ENCODE data around the gene CDH23. TPM values are rescaled to one million over a fixed set of nuclear protein-coding genes. Genes with fewer than 3 reads are reported as not detected.

Gene CDH23
- polyA plus RNA-seq, 5 donors, result 2.3 to 3.6 (median 3.1) TPM

GRCh38 chr10:71636588-71636987 is 239.9 kb downstream of the CDH23 start:
- DNase-seq, result no peak

DNA sequence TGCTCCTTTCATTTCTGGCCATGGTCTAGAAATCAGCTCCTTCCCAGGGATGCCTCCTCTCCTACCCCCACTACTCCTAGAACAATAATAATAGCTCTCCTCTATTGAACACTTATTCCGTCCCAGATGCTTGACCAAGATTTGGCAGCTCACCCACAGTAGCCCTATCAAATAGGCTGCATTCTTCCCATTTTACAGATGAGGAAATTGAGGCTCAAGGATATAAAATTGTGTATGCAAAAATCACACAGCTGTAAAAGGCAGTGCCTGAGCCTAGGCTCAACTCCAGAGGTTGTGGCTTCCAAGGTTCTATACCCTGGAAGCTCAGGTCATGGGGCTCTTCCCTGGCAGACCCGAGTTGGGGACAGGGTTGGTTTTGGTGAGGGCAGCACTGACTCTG is 240.6 kb downstream of the CDH23 start:
- DNase-seq, result no peak

DNA sequence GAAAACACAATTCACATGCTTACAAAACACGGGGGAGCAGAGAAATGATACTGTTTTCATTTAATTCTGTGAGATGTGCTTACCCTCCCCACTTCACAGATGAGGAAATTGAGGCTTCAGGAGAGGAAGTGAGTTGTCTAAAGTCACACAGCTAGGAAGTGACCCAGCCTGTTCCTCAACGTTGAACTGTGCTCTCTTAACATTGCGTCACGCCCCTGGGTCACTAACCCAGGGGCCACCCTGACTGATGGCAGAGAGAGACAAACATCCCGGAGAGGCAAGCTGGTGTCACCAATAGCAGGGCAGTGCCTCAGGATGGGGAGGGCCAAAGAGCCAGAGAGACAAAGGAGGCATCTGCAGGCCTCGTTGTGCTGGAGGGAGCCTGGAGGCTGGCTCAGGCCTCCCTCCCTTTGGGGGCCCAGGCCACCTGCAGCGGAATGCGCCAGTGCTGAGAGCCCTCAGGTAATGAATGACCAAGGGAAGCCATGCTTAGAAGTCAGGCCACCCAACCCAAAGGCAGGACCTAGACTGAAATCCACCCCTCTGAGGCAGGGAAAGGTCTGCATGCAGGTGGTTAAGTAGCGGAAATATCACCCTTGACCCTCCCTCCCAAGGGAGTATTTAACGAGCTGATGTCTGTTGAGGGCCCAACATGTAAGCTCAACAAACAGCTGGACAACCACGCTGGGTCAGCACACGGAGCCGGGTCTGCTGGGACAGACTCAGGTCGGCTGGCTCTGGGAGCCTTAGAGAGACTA is 241.5 kb downstream of the CDH23 start:
- DNase-seq, result no peak

GRCh38 chr10:71638822-71639719 is 242.4 kb downstream of the CDH23 start:
- DNase-seq, result no peak

DNA sequence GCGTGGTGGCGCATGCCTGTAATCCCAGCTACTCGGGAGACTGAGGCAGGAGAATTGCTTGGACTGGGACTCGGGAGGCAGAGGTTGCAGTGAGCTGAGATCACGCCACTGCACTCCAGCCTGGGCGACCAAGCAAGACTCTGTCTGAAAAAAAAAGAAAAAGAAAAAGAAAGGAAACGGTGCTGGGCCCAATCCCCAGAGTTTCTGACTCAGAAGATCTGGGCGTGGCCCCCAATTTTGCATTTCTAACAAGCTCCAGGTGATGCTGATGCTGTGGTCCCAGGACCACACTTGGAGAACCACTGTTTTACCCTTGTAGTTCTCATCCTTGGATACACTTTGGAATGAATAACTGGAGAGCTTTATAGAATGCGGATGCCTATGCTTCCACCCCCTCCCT is 243.9 kb downstream of the CDH23 start:
- DNase-seq, result no peak

- DNase-seq, result no peak
Observed at GRCh38 chr10:71641449-71641848, 244.7 kb downstream of the CDH23 start.

DNA sequence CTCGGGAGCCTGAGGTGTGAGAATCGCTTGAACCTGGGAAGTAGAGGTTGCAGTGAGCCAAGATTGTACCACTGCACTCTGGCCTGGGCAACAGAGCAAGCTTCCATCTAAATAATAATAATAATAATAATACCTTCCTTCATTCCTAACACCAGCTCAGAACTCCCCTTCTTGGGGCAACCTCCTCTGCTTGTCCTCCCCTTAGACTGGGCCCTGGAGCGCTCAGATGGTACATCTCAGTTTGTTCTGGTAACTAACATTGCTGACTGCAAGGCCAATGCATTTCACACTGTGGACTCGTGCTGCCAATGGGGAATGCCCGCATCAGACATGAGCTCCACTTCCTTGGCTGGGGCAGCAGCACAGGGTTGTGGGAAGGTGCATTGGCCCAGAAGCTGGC is 245.3 kb downstream of the CDH23 start:
- no peak for DNase-seq

DNA sequence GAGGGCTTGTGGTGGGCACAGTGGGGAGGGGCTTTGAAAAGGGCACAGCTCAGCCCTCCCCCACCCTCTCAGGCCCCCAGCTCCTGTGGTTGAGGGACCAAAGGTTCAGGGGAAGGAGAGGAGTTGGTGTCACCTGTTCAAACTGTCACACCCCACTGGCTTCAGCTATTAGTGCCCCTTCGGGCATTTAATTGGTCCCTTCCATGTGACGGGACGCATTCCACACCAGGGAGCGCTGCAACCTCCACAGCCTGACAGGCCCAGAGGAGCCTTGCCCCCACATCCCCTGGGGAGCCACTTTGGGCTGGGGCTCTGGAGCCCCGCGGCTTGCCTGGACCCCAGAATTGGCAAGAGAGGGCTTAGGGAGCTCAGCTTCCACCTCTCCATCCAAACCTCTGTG is 247.2 kb downstream of the CDH23 start:
- DNase-seq, result no peak

GRCh38 chr10:71644307-71645180 is 247.8 kb downstream of the CDH23 start:
- DNase-seq, result no peak

- no peak for DNase-seq
Observed at GRCh38 chr10:71645185-71645584, 248.5 kb downstream of the CDH23 start.

DNA sequence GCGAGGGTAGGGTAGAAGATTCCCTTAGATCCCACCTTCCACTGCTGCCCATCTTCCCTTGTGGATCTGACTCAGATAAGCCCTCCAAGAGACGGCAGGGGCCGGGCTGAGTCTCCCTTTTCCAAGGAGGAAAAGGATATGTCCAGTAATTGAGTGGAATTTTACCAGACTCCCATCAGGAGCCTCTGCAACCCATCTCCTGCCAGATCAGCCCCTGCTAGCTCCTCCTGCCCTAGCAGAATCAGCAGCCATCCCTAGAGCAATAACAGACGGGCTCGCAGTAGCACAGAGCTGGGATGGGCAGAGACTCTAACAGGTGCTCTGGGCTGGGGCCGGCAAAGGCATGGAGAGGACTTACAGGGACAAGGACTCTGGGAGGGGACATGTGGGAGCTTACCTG is 249.3 kb downstream of the CDH23 start:
- DNase-seq, result no peak

GRCh38 chr10:71646592-71647292 is 250.0 kb downstream of the CDH23 start:
- no peak for DNase-seq

- DNase-seq, result no peak
Observed at GRCh38 chr10:71647526-71648253, 251.0 kb downstream of the CDH23 start.

DNA sequence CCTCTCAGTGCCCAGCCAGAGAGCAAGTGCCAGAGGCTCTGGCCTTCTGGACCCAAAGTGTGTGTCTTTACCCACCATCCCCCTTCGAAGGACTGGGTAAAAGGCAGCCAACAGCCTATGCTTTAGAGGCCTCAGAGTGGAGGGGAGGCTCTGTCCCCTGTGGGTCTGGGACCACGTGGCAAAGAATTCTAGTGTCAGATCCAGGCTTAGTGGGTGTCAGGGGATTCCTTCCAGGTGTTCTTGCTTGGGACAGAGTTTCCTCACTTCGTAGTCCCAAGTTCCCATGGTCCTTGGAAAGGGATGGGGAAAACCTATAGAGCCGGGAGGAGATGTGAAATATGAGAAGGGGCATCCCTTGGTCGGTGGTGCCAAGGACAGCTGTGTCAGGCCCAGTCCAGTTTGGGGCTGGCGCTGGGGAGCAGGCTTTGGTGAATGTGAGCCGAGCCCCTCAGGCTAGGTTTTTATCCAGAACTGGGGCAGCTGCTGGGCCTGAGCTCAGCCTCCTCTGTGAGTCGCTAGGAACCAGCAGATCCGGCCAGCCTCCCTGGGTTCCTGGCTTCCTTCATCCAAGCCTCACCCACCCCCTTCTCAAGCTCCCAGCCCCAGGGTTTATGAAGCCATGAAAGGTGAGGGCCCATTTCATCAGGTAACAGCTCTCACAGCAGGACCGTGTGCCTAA is 251.7 kb downstream of the CDH23 start:
- no peak for DNase-seq

- DNase-seq, result no peak
Observed at GRCh38 chr10:71648933-71649320, 252.2 kb downstream of the CDH23 start.

GRCh38 chr10:71649631-71650030 is 252.9 kb downstream of the CDH23 start:
- no peak for DNase-seq

GRCh38 chr10:71650397-71650796 is 253.7 kb downstream of the CDH23 start:
- no peak for DNase-seq

GRCh38 chr10:71651428-71651827 is 254.7 kb downstream of the CDH23 start:
- no peak for DNase-seq

DNA sequence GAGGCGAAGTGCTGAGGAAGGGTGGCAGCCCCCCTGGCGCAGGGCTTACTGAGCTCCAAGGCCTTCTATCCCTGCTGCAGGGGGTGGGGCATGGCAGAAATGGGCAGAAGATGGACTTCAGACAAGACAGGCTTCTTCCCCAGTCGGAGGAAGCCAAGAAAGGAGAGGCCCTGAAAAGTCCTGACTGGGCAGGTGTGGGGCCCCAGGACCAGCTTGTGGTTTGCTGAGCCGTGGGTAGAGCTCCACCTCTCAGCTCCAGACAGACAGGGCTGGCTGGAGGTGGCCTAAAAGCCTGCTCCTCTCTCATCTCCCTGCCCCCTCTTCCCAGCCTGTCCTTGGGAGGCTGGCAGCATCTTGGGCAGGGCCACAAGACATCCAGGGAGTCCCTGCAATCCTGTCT is 255.2 kb downstream of the CDH23 start:
- DNase-seq, result no peak

- no peak for DNase-seq
Observed at GRCh38 chr10:71653044-71653443, 256.3 kb downstream of the CDH23 start.
